Fibroblast of skin of right biceps (primary cell): ENCODE data around the gene NCOR1.
"Not testable (repeated sequence)": the region's sequence is repeated elsewhere in the genome, so short reads cannot be mapped to it uniquely, and the experiment has no call there.

Experiments
- DNase-seq: peaks from one replicate; pipeline ENCODE4 v3.0.0-alpha.2; 2013

The NCOR1 gene

DNA sequence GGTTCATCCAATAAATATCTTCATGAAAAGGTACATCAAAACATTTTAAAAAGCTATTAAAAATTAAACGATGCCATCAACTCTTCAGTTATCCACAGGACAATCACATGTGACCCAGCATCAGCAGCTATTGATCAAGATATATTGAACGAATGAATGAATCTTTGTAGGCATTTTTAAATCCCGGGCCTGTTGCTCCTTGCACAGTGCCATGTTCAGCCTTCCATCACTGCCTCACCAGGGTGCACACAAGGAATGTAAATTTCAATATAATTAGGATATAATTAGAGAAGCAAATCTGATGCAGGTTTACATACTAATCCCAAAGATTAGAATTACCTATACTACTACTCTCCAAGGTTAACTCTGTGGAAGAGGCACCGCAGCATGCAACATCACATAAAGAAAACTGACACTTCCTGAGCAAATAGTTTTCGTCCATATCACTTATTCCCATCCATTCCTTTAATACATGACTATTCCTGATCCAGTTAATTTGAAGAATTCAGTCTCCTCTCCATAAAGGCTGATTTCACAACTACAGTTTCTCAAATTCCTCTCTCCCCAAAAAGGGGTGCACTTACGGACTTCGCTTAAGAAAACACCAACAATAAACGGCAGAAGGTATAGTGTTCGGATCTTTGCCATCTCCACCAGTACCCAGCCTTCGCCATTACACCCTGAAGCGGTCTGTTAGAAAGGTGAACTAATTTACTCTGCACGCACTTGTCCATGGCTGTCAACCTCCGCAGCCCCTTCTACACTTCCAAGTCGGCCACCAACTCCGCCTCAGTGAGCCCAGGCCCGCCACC is 938 bp downstream of the NCOR1 start:
- peak; percentile 23 for DNase-seq

DNA sequence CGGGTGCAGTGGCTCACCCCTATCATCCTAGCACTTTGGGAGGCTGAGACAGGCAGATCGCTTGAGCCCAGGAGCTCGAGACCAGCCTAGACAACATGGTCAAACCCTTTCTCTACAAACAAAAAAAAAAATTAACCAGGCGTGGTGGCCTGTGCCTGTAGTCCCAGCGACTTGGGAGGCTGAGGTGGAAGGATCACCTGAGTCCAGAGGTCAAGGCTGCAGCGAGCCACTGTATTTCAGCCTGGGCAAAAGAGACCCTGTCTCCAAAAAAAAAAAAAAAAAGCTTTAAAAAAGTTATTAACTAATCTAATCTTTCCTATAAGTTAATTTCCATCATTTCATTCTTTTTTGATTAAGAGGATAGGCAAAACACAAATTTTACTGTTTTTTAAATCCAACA is 2.5 kb downstream of the NCOR1 start:
- DNase-seq = no peak

DNA sequence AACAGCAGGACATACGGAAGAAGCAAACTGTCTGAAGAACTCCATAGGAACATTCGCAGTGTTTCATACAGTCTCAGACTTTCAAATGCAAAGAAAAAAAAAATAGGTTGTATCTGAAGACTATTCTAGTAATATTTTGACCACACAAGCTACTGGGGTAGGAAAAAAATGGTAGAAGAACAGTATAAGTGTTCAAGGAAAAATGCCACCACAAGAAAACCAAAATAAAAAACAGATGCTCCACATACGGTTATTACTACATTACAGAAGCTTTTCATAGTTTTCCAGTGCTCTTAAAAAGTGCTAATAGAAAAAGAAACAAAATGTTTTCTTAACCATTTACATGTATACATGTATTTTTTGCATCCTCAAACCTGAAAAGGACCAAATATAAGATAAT is 3.7 kb downstream of the NCOR1 start:
- peak; percentile 13 for DNase-seq

DNA sequence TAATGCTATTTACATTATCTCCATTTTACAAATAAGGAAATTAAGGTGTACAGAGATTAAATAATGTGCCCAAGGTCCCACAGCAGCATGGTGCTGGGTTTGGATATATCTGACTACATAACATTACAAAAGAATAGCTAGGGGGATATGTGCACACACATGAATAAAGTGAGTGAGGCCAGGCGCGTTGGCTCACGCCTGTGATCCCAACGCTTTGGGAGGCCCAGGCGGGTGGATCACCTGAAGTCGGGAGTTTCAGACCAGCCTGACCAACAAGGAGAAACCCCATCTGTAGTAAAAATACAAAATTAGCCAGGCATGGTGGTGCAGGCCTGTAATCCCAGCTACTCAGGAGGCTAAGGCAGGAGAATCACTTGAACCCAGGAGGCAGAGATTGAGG is 10.6 kb downstream of the NCOR1 start:
- not testable (repeated sequence) for DNase-seq

DNA sequence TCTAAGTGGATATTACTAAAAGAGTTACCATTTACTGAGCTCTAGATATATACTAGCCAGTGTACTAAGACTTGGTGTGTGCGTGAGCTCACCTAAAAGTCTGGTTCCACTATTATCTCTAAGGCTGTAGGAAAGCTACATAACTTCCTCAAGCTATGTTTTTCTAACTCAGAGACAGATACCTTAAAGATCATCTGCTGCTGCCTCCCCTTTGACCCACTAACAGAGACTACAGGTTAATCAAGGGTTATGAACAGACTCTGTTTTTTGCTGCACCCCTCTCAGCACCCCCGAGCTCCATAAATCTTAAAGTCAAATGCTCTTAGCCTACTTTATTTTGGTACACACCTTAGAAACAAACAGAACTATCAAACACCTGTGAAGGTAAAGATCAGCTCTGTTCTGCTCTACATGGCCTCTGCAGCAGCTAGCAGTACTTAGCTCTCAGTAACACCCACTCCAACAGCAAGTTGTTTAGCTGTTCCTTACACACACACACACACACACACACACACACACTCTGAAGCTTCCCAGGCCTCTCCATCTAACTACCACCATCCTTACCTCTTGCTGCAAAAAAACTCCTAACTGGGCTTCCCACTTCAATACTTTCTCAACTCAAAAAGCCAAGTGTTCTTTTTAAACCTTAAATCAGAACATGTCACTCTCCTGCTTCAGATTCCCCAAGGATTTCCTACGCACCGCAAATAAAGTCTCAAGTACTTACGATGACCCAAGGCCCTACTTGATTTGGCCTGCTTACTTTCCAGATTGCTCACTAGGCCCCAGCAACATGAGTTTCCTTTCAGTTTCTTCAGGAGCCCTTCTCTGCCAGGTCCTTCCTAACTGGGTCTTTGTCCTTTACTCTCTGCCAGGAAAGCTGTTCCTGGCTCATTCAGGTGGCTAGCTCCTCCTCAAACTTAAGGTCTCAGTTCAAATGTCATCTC is 12.5 kb downstream of the NCOR1 start:
- DNase-seq = not testable (repeated sequence)

DNA sequence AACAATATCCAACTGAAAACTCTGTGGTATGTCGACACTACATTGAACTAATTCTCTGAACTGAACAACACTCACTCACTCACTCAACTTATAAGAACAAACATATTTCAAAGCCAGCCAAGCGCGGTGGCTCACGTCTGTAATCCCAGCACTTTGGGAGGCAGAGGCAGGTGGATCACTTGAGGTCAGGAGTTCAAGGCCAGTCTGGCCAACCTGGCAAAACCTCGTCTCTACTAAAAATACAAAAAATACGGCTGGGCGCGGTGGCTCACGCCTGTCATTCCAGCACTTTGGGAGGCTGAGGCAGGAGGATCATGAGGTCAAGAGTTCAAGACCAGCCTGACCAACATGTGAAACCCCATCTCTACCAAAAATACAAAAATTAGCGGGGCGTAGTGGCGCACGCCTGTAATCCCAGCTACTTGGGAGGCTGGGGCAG is 13.6 kb downstream of the NCOR1 start:
- not testable (repeated sequence) for DNase-seq

DNA sequence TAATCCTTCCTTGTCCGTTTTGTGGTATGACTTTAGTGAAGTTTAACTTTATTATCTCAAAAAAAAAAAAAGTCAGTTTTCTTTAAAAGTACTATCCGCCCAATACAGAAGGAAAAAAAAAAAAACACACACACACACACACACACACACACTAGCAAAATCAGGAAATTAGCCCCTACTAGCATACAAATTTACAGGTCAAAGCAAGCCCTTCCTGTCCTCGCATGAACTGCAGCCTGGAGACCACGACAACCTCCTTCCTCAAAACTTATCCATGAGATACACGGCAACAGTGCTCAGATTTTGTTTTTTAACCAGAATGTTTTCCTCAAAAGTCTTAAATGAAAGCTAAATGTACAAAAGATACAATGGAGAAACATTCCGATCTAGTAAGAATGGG is 16.2 kb downstream of the NCOR1 start:
- no peak for DNase-seq

DNA sequence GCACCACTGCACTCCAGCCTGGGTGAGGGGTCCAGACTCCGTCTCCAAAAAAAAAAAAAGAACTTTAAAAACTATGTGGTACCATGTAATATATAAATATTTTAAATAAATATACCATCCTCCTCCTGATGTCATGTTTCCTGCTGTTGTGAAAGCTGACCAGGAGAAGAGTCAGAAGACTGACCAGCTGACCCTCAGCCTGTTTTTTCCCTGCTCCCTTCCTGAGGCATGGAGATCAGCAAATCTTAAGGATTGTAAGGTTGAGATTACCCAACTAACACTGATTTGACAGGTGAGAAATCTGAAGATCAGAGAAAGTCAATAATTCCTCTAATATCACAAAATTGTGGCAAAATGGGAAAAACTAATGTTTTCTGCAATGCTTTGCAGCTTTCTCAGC is 18.1 kb downstream of the NCOR1 start:
- DNase-seq = no peak

DNA sequence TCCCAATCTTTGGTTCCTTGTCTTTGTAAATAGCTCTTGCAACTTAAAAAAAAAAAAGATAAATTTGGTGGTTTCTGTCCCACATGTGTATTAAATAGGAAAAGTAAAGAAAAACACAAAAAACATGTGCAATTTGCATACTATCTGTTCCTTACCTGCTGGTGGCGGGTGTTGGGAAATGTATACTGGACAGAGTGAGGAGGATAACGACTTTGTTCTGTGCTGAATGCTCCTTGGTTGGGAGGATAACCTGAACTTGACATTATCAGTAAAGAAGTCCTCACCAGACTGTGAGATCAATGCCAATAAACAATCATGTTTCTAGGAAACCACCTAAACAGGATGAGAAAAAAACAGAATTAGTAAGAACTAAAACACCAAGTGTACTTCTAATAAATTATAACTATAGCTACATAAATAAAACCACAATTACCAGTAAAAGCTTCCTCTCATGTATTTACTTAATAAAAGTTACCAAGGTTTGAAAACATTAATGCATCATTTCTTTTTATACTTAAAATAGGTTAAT is 21.0 kb downstream of the NCOR1 start:
- DNase-seq = not testable (repeated sequence)

DNA sequence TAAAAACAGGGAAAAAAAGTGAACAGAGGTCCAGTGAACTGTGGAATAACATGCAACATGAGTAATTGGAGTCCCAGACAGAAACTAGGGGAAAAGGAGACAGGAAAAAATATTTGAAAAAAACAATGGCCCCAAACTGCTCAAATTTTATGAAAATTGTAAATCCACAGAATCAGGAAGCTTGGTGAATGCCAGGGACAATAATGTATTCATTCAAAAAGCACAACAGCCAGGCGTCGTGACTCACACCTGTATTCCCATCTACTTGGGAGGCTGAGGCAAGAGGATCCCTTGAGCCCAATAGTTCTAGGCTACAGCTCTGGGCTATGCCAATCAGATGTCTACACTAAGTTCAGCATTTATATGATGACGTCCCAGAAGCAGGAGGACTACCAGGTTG is 23.7 kb downstream of the NCOR1 start:
- no peak for DNase-seq

DNA sequence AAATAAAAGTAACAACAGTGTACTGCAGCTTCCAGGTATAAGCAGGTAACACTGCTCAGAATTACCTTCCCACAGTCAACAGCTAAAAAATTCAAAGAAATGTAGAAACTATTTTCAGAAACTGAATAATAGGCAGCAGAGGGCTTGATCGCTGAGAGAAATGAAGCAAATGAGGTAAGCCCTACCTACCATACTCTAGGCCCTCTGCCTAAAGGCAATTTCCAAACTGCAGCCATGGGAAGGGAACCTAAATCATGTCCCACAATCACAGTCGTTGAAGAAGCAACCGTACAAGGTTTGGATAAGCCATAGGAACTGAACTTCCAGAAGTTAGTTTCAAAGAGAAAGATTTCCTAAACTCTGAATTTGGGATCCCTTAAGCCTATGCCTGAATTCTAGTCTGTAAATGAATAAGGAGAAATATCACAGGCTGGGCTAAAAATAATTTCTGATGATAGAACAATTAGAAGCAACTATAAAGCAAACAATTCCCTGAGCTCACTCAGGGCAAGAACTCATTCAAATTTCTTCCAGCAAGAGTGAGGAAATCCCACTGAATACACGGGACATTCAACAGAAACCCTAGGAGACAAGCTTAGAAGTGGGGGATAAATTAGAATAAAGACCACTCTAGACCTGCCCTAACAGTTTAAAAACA is 24.5 kb downstream of the NCOR1 start:
- no peak for DNase-seq

DNA sequence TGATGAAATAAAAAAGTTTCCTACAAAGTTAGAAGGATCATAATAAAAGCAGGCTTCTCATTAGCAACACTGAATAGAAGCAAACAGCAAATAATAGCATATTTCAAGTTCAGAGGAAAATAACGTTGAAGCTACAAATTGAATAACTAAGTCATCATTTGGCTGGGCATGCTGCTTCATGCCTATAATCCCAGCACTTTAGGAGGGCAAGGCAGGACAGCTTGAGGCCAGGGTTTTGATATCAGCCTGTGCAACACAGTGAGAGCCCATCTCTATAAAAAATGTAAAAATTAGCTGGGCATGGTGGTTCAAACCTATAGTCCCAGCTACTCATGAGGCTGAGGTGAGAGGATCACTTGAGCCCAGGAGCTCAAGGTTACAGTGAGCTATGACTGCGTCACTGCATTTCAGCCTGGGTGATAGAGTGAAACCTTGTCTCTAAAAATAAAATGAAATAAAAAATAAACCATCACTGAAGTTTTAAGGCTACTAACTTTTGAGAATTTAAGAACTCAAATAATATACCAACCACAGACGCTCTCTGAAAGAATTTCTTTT is 25.5 kb downstream of the NCOR1 start:
- no peak for DNase-seq

DNA sequence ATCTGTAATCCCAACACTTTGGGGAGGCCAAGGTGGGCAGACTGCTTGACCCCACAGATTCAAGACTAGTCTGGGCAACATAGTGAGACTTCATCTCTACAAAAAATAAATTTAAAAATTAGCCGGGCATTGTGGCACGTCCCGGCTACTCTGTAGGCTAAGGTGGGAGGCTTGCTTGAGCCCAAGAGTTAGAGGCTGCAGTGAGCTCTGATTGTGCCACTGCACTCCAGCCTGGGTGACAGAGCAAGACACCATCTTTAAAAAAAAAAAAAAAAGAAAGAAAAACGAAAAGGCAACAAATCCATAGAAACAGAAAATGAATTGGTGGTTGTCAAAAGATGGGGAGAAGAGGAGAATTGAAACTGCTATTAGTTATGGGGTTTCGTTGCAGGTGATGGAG is 27.7 kb downstream of the NCOR1 start:
- no peak for DNase-seq

DNA sequence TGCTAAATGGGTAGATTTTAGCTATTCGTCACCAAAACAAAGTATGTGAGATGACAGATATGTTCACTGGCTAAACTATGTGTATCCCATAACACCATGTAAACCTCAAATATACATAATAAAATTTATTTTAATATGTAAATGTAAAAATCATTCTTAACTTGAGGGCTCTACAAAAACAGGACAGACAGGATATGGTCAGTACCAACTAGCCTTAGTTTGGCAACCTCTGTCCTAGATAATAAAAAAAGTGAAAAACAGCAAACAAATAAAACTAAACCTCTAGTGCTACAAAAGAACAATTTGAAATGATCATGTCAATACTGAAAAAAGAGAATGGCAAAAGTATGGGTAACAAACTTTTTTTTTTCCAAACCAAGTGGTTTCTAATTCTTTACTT is 33.8 kb downstream of the NCOR1 start:
- no peak for DNase-seq

DNA sequence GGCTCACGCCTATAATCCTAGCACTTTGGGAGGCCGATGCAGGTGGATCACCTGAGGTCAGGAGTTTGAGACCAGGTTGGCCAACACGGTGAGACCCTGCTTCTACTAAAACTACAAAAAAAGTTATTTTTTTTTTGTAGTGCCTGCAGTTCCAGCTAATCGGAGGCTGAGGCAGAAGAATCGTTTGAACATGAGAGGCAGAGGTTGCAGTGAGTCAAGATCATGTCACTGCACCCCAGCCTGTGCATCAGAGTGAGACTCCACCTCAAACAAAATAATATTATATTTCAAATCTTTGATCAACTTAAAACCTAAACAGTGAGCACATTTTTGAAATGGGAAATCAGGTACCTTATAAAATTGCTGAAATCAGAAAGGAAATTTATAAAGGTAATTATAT is 36.5 kb downstream of the NCOR1 start:
- DNase-seq = no peak

DNA sequence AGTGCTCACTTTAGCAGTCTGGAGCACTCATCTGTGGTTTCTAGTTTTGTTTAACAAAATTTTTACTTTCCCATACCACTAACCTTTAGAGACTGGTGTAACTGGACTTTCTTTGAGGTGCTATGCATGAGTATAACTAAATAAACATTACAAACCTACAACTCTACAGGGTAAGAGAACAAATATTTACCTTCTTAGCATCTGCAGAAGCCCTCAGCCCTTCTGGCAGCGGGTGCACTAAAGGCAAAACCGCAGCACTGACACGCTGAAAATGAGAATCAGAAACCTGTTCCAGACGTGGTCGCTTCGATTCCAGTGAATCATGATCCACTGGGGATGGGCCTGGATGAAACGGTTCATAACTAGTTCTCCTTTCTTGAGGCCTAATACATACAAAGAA is 43.7 kb downstream of the NCOR1 start:
- DNase-seq = peak; percentile 30

DNA sequence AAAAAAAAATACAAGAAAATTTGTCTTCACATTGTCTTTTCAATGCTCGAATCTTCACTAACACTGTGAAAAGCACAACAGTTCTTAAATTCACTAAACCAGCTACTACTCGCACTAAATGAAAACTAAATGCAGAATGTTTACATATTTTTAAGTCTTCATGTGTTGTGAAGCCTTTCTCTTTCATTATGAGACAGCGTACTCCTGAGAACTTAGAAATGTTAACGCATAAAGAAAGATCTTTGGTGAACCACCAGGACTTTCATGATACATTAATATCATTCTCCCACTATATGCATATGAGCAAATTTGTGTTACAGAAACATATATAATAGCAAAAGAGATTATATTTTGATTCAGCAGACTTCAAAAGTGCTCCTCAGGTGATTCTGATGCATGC is 48.6 kb downstream of the NCOR1 start:
- not testable (repeated sequence) for DNase-seq

DNA sequence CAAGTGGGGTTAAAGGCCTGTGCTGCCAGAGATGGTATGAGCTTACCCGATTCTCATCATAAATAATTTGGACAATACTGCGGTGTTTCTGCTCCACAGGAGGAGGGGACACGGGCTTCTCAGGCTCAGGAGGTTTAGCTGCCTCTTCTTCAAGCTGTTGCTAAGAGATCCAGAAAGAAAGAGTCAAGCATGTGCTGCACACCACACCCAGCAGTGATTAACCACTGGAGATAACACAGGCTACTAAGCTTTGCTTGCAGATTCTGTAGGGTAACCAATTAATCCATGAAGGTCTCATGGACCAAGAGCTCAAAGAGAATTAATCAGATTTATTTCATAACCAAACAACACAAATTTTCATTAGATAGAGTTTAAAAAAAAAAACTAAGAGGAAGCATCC is 56.6 kb downstream of the NCOR1 start:
- no peak for DNase-seq

DNA sequence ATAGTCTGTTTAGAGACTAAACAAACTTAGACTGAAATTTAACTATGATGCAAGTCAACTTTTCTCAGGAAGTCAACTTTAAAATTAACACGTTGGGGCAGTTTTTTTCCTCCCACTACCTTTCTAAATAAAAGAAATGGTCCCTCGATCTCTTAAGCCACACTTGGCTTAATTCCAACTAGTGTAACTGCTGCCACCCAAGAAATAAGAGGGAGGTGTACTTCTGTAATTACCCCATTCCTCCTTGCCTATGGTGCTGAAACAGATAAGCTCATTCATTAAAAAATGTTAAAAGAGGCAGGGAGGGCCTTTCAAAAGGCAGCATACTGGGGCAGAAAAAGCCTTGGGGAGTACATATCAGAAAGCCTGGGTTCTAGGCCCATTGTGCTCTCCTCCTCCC is 59.8 kb downstream of the NCOR1 start:
- no peak for DNase-seq

DNA sequence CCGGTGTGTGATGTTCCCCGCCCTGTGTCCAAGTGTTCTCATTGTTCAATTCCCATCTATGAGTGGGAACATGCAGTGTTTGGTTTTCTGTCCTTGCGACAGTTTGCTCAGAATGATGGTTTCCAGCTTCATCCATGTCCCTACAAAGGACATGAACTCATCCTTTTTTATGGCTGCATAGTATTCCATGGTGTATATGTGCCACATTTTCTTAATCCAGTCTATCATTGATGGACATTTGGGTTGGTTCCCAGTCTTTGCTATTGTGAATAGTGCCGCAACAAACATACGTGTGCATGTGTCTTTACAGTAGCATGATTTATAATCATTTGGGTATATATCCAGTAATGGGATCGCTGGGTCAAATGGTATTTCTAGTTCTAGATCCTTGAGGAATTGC is 63.0 kb downstream of the NCOR1 start:
- not testable (repeated sequence) for DNase-seq

DNA sequence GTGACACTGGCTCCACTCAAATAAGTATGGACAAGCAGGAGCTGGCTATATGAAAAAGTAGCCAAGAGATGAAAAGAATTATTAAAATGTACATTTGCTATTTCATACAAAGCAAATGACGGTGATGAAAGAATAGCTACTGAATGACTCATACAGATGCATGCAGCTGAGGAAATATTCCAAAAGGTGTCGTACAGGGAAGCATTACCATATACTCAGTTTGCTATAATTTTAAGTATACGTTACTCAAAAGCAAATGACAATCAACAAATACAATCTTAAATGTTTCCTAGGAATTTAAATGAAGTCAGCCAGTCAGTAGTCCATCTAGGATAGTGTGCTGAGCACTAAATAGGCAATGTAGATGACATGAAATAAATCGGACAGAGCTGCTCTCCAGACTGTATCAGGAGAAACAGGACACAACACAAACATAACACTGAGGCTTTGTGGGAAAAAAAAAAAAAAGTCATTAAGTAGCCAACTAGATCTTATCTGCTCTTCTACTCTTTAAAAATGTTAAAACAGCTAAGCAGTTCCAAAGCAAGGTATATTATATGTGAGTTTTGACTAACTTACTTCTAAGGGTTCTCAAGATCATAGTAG is 65.0 kb downstream of the NCOR1 start:
- DNase-seq = peak; percentile 56

DNA sequence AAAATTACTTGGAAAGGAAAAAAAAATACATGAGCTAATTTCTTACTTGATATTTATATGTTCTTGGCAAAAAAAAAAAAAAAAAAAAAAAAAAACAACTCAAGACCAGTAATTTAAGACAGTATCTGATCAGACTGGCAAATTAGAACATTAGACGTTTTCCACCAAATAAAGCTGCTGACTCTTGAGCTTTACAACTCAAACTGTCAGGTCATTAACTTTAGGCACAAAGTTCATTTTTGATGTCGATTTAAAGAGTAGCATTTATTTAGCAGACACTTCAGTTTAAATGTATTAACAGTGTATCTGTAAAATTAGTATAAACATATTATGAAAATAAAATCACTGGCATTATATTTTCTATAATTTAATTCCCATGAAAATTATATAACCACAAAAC is 66.7 kb downstream of the NCOR1 start:
- no peak for DNase-seq
